ENCODE results near the gene EEFSEC.

GRCh38 chr3:128289534-128289933 lies 136.3 kb downstream of the EEFSEC start:
- TF ChIP-seq POLR2AphosphoS5 (IDR thresholded peaks at IDR 0.05) (no peak), RAD21 (conservative IDR thresholded peaks at IDR 0.05) (no peak), REST (IDR thresholded peaks at IDR 0.05; ENCODE audit: borderline replicate concordance) (no peak), CTCF (IDR thresholded peaks at IDR 0.05; ENCODE audit: poor library complexity, severe bottlenecking) (no peak), EZH2 (IDR thresholded peaks at IDR 0.05; ENCODE audit: borderline replicate concordance, insufficient read depth, low read length, poor library complexity, severe bottlenecking) (no peak), MXI1 (conservative IDR thresholded peaks at IDR 0.05; ENCODE audit: poor library complexity, severe bottlenecking) (no peak), TAF1 (IDR thresholded peaks at IDR 0.05; ENCODE audit: low read depth) (no peak)

All from neural cell (in vitro differentiated cells).